ENCODE results near the gene PRKACA. TPM values are rescaled to one million over a fixed set of nuclear protein-coding genes. Genes with fewer than 3 reads are reported as not detected.

PRKACA gene
- 28.1 to 44.1 TPM (median 31.8 TPM) in 5 replicates for total RNA-seq (2022; extraction: Qiagen RNA extraction)

GRCh38 chr19:14117668-14118164 lies at the start of gene PRKACA:
TSS of gene PRKACA (minus strand) at chr19:14117762. CDS start at chr19:14117547, 215 bp downstream.

DNA sequence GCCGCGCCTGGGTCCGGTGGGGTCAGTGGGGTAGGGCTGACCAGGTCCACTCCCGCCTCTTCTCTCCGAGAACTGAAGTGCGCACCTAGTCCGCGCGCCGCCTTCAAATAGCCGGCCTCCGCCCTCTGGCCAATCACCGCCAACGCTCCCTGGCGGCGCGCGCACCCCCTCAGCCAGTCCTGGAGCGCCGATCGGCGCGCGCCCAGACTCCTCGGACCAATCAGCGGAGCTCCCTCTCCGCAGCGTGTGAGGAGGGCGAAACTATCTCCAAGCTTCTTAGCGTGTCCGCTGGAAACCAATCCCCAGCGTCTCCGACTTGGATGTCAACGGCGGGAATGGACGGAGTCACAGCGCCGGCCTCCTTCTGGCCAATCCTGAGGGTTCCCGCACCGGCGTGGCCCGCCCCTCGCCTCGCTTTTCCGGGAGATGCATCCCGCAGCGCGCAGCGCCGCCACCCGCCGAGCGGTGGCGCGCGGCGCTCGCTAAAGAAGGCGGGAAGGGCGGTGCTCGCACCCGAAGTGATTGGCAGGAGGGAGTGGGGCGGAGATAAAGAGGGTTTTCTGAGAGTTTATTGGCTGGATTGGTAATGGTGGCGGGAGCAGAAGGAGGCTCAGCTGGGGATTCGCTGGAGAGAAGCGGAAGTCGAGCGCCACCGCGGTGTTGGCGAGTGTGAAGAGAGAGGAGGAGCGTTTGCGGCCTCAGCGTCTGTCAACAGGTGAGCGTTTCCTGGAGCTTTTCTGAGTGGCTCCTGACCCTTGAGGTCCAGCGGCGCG lies 19.1 kb upstream of the PRKACA start, which contains the start of gene ASF1B:
Gene ASF1B, minus strand, starts transcription at position 81 of the 773 bp plus-strand sequence. CDS start 133 bp downstream, outside the sequence.

GRCh38 chr19:14090509-14091080 lies 27.0 kb downstream of the PRKACA start, which contains the start of gene SAMD1:
TSS of gene SAMD1 (minus strand) at chr19:14090751.

DNA sequence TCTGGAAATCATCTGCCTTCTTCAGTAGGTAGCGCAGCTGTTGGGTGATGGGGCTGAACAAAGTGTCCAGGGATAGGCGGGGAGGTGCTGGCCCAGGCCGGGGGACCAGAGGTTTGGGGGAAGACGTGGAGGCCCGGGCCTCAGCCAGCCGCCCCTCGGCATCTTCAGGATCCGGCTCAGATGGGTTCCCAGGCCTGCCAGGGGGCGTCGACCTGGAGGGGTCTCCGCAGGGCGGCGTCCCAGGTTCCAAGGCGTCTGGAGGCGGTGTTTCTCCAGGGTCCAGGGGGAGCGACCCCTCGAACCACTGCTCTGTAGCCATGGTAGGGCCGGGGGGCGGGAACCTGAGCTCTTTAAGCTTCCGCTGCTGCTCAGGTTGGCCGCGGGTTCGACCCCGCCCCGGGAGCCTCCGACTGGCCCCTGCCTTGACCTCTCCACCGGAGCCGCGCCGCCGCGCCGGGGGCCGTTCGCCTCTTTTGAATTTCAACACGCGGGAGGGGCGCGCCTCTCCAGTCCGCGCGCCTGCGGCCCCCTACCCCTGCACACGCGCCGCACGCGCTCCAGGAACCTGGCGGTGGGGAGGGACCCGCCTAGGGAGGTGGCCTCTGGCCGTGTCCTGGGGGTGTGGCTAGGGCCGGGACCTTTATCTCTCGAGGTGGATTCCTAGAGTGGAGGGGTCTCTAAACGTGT lies 32.1 kb downstream of the PRKACA start, which contains the start of gene C19orf67:
Gene C19orf67, minus strand, starts transcription at position 475 of the 687 bp plus-strand sequence. Its CDS starts 156 bp downstream, at position 319.

GRCh38 chr19:14072535-14073260 lies 44.9 kb downstream of the PRKACA start, which contains the start of gene MISP3:
TSS of gene MISP3 (plus strand) at chr19:14072786. CDS start at chr19:14073310, 524 bp downstream.

DNA sequence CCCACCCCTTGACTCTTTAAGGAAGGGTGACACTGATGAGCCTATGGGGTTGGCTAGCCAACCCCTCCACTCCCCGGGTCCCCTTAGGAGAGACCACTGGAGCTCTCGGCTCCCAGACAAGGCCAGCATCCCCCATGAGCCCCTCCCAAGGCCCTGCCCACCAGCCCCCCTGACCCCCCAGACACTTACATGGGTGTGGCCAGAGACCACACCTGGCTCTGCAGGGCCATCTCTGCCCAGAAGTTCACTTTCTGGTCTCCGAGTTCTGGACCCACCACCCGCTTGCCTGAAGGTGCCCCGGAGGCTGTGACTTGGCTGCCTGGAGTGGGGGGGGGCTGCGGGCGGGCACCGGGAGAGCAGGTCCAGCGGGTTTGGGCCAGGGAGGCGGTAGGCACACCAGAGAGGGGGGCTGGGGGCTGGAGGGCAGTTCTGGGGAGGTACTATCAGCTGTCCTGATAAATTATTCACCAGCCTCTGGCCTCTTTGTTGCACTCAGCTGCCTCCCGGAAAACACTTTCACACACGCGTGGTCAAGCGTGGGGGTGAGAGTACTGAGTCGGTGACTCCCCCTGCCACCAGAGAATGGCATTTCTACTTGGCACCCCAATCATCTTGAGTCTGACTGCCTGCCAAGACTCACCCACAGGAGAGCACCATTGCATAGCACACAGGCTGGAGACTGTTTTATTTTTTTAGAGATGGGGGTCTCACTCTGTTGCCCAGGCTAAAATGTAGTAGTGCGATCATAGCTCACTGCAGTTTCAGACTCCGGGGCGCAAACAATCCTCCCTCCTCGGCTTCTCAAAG lies 55.6 kb downstream of the PRKACA start, which contains the start of gene PALM3:
Gene PALM3, minus strand, starts transcription at position 326 of the 807 bp plus-strand sequence. Its CDS starts 96 bp downstream, at position 230.

Other genes starting within 250 kb of the PRKACA start
- gene NANOS3, start 240.6 kb downstream of the PRKACA start, total RNA-seq (2022; extraction: Qiagen RNA extraction), result 1.0 to 4.3 TPM (median 2.9 TPM) in 5 replicates
- 0.26 to 1.0 TPM (median 0.46 TPM) in 5 replicates for gene BRME1, start 211.6 kb downstream of the PRKACA start, total RNA-seq (2022; extraction: Qiagen RNA extraction)
- gene CC2D1A, start 211.6 kb downstream of the PRKACA start, total RNA-seq (2022; extraction: Qiagen RNA extraction), result 8.8 to 9.8 TPM (median 9.3 TPM) in 5 replicates
- gene PODNL1, start 179.3 kb downstream of the PRKACA start, total RNA-seq (2022; extraction: Qiagen RNA extraction), result 0.86 to 1.7 TPM (median 1.1 TPM) in 5 replicates
- 15.9 to 19.9 TPM (median 19.6 TPM) in 5 replicates for gene DCAF15, start 165.3 kb downstream of the PRKACA start, total RNA-seq (2022; extraction: Qiagen RNA extraction)
- 4.0 to 6.5 TPM (median 4.6 TPM) in 5 replicates for gene RFX1, start 111.4 kb downstream of the PRKACA start, total RNA-seq (2022; extraction: Qiagen RNA extraction)
- not detected in 5 replicates for gene RLN3, start 89.6 kb downstream of the PRKACA start, total RNA-seq (2022; extraction: Qiagen RNA extraction)
- gene IL27RA, start 86.0 kb downstream of the PRKACA start, total RNA-seq (2022; extraction: Qiagen RNA extraction), result 8.8 to 10.3 TPM (median 9.4 TPM) in 5 replicates
- gene PALM3, start 55.7 kb downstream of the PRKACA start, total RNA-seq (2022; extraction: Qiagen RNA extraction), result 1.6 to 2.3 TPM (median 2.0 TPM) in 5 replicates
- gene MISP3, start 45.0 kb downstream of the PRKACA start, total RNA-seq (2022; extraction: Qiagen RNA extraction), result 1.7 to 4.3 TPM (median 3.8 TPM) in 5 replicates
- not detected in 5 replicates for gene C19orf67, start 32.0 kb downstream of the PRKACA start, total RNA-seq (2022; extraction: Qiagen RNA extraction)
- 33.4 to 41.5 TPM (median 35.0 TPM) in 5 replicates for gene SAMD1, start 27.0 kb downstream of the PRKACA start, total RNA-seq (2022; extraction: Qiagen RNA extraction)
- 28.0 to 30.6 TPM (median 30.2 TPM) in 5 replicates for gene ASF1B, start 18.8 kb upstream of the PRKACA start, total RNA-seq (2022; extraction: Qiagen RNA extraction)
- 6.2 to 8.1 TPM (median 7.2 TPM) in 5 replicates for gene ADGRL1, start 88.4 kb upstream of the PRKACA start, total RNA-seq (2022; extraction: Qiagen RNA extraction)

All from A549 treated with Hydrocortisone at 1 μM for 4 hours (cell line).